MCF 10A (cell line): ENCODE results near the gene PRDM1. TPM values are rescaled to one million over a fixed set of nuclear protein-coding genes. Genes with fewer than 3 reads are reported as not detected.

Experiments
- BruUV-seq: library from RNA; stranded (reverse); fragments of 400-500 nt; replicated peaks from 2 replicates; lab custom pipeline; 2021; lab: Mats Ljungman, UMichigan
- CTCF ChIA-PET: fragments of 300-600 bp; sonication (Branson Sonifier 250); formaldehyde crosslinking; extraction: SDS; loops from one replicate; lab custom pipeline; 2021; ENCODE audit warnings: antibody characterized with exemption, inconsistent platforms; lab: Yijun Ruan, JAX
- POLR2A ChIA-PET: fragments of 300-600, 350-650 bp; sonication (Branson Sonifier 250); formaldehyde crosslinking; extraction: SDS; loops from one replicate; lab custom pipeline; 2020; ENCODE audit warnings: antibody characterized with exemption, inconsistent platforms; lab: Yijun Ruan, JAX
- DNase-seq: peaks from one replicate; pipeline ENCODE4 v3.0.0-alpha.2; 2018; ENCODE audit not compliant: unreplicated experiment
- H3K27ac Mint-ChIP-seq: one replicate; pipeline ENCODE4 v1.8.0; 2022; ENCODE audit warnings: mild to moderate bottlenecking, low read depth, mixed read lengths; ENCODE audit not compliant: unreplicated experiment
- H3K27me3 Mint-ChIP-seq: one replicate; pipeline ENCODE4 v1.8.0; 2022; ENCODE audit warnings: mixed read lengths; ENCODE audit not compliant: insufficient read depth, unreplicated experiment
- H3K36me3 Mint-ChIP-seq: one replicate; pipeline ENCODE4 v1.8.0; 2022; ENCODE audit warnings: mild to moderate bottlenecking, moderate library complexity, mixed read lengths; ENCODE audit not compliant: insufficient read depth, unreplicated experiment
- H3K4me1 Mint-ChIP-seq: one replicate; pipeline ENCODE4 v1.8.0; 2022; ENCODE audit warnings: mixed read lengths; ENCODE audit not compliant: insufficient read depth, unreplicated experiment
- H3K4me3 Mint-ChIP-seq: one replicate; pipeline ENCODE4 v1.8.0; 2022; ENCODE audit warnings: mild to moderate bottlenecking, moderate library complexity, mixed read lengths; ENCODE audit not compliant: unreplicated experiment
- H3K9me3 Mint-ChIP-seq: one replicate; pipeline ENCODE4 v1.8.0; 2022; ENCODE audit warnings: mixed read lengths; ENCODE audit not compliant: unreplicated experiment
- CTCF ChIP-seq: fragments of 200-600 bp; IDR thresholded peaks from one replicate; pipeline ENCODE4 v1.8.0; 2022; ENCODE audit warnings: antibody characterized with exemption, mild to moderate bottlenecking; ENCODE audit not compliant: unreplicated experiment
- intact Hi-C: fragments of 100-400 bp; cut with micrococcal nuclease; formaldehyde crosslinking; loops from 2 replicates; pipeline ENCODE4 v1.14.1; 2022
- total RNA-seq: library from RNA; stranded (reverse); gene quantifications from 2 replicates; pipeline ENCODE4 v1.2.3, GENCODE V29; 2022

Gene PRDM1
- total RNA-seq, 1 experiment from 2014 or later: 13.1 TPM

GRCh38 chr6:106134906-106135634 is 48.9 kb downstream of the PRDM1 start:
- BruUV-seq: no TSS peak
- no peak overlapping the region for H3K4me3 Mint-ChIP-seq
- intact Hi-C loops: no loop called here
- H3K27ac Mint-ChIP-seq: no peak overlapping the region
- TF ChIP-seq CTCF: no peak
- ChIA-PET CTCF (no interaction called here), POLR2A (interaction anchor here (1.3 kb wide), 1 partner anchor 12 kb away, joined by 3 read pairs; no protein-coding TSS in a partner anchor)
- H3K9me3 Mint-ChIP-seq: no peaks in the 10 kb centered on the region
- peaks cover 18% of the 10 kb centered on the region for H3K4me1 Mint-ChIP-seq
- no peaks in the 10 kb centered on the region for H3K27me3 Mint-ChIP-seq
- peak; percentile 70 for DNase-seq
- H3K36me3 Mint-ChIP-seq: no peaks in the 10 kb centered on the region

- Mint-ChIP-seq H3K27me3 (no peaks in the 10 kb centered on the region), H3K27ac (no peak overlapping the region), H3K4me1 (peaks cover 15% of the 10 kb centered on the region), H3K9me3 (no peaks in the 10 kb centered on the region), H3K36me3 (no peaks in the 10 kb centered on the region), H3K4me3 (no peak overlapping the region)
- no peak for DNase-seq
- BruUV-seq: no TSS peak
- ChIA-PET CTCF (no interaction called here), POLR2A (interaction anchor here (1.3 kb wide), 1 partner anchor 13 kb away, joined by 3 read pairs; no protein-coding TSS in a partner anchor)
- no peak for TF ChIP-seq CTCF
- intact Hi-C loops: no loop called here
Measured at GRCh38 chr6:106135911-106136571, 49.9 kb downstream of the PRDM1 start.

- no peaks in the 10 kb centered on the region for H3K9me3 Mint-ChIP-seq
- no peak overlapping the region for H3K27ac Mint-ChIP-seq
- intact Hi-C loops: no loop called here
- no peaks in the 10 kb centered on the region for H3K27me3 Mint-ChIP-seq
- H3K4me3 Mint-ChIP-seq: no peak overlapping the region
- ChIA-PET POLR2A (interaction anchor here (0.6 kb wide), 1 partner anchor 74 kb away, joined by 3 read pairs; no protein-coding TSS in a partner anchor), CTCF (no interaction called here)
- BruUV-seq: no TSS peak
- H3K36me3 Mint-ChIP-seq: no peaks in the 10 kb centered on the region
- DNase-seq: no peak
- H3K4me1 Mint-ChIP-seq: peaks cover 21% of the 10 kb centered on the region
- no peak for TF ChIP-seq CTCF
Measured at GRCh38 chr6:106136845-106137244, 50.7 kb downstream of the PRDM1 start.

- Mint-ChIP-seq H3K27ac (no peak overlapping the region), H3K4me3 (no peak overlapping the region), H3K4me1 (peaks cover 23% of the 10 kb centered on the region), H3K36me3 (no peaks in the 10 kb centered on the region), H3K27me3 (no peaks in the 10 kb centered on the region), H3K9me3 (no peaks in the 10 kb centered on the region)
- DNase-seq: no peak
- POLR2A ChIA-PET: no interaction called here
- intact Hi-C loops: no loop called here
- CTCF ChIA-PET: no interaction called here
- no TSS peak for BruUV-seq
- TF ChIP-seq CTCF: no peak
Measured at GRCh38 chr6:106138151-106138550, 52.0 kb downstream of the PRDM1 start.
